Measurements from ENCODE around the gene WNT2B. TPM values are rescaled to one million over a fixed set of nuclear protein-coding genes. Genes with fewer than 3 reads are reported as not detected.

WNT2B gene
- total and polyA plus RNA-seq, 2 of the 8 experiments (the other 6 are each of a cell fraction or from before 2014, with no cell fraction given), result 0.33 to 2.0 TPM

GRCh38 chr1:112460615-112461014, 48.1 kb upstream of the WNT2B start:
- peaks cover 0 to 6% (median 3%) of the 10 kb centered on the region in 4 experiments; a peak in 5 of 7 replicates for H3K4me1 ChIP-seq (replicated peaks in 1 of 4; ENCODE audit: control insufficient read depth in 3 of 4, insufficient read depth in 4 of 4, low read length in 3 of 4)
- H2AFZ ChIP-seq (ENCODE audit: low read length), result no peak overlapping the region
- H3K9ac ChIP-seq (replicated peaks in 1 of 4; ENCODE audit: extremely low read depth in 1 of 4, low read depth in 3 of 4, low read length in 3 of 4), result no peak overlapping the region
- no peak overlapping the region for H2BK12ac ChIP-seq (ENCODE audit: low read depth, low read length)
- H4K5ac ChIP-seq (ENCODE audit: insufficient read length, low read depth, low read length), result no peak overlapping the region
- POLR2A ChIA-PET (ENCODE audit: partially characterized antibody), result no interaction called here
- no peak overlapping the region for H3K27ac ChIP-seq (ENCODE audit: low read depth, low read length)
- H3K9me3 ChIP-seq (ENCODE audit: insufficient read depth in 2 of 2, low read depth in 1 of 2, low read length in 1 of 2), result no peaks in the 10 kb centered on the region
- H2BK120ac ChIP-seq (replicated peaks; ENCODE audit: low read depth, low read length), result no peak overlapping the region
- no peak for FAIRE-seq
- H2AK5ac ChIP-seq (ENCODE audit: low read depth, low read length), result no peak overlapping the region
- H2BK20ac ChIP-seq (ENCODE audit: low read length), result no peak overlapping the region
- no peak for DNase-seq (ENCODE audit: low read depth in 1 of 2, low spot score in 2 of 2)
- CTCF ChIA-PET (ENCODE audit: partially characterized antibody), result interaction anchor here (0.8 to 7.9 kb wide), 3 partner anchors 8 to 154 kb away, joined by 4 to 80 read pairs (median 4); no protein-coding TSS in a partner anchor
- H3K27me3 ChIP-seq (replicated peaks in 1 of 4; ENCODE audit: control insufficient read depth in 3 of 4, extremely low read depth in 1 of 4, insufficient read depth in 3 of 4, low read length in 3 of 4), result peaks cover 0 to 5% (median 1%) of the 10 kb centered on the region in 4 experiments; a peak in 4 of 7 replicates
- H3K56ac ChIP-seq (replicated peaks; ENCODE audit: insufficient read length, low read depth, low read length), result no peak overlapping the region
- no peak overlapping the region for H3K14ac ChIP-seq (ENCODE audit: insufficient read length)
- TF ChIP-seq EP300 (IDR thresholded peaks at IDR 0.05; ENCODE audit: borderline replicate concordance in 1 of 2, low read depth in 2 of 2, low read length in 2 of 2) (no peak), SP4 (IDR thresholded peaks at IDR 0.05; ENCODE audit: low read length) (no peak), EGR1 (IDR thresholded peaks at IDR 0.05; ENCODE audit: borderline replicate concordance, low read depth, low read length) (no peak), BACH1 (IDR thresholded peaks at IDR 0.05; ENCODE audit: low read length) (no peak), SIX5 (IDR thresholded peaks at IDR 0.05; ENCODE audit: low read depth, low read length) (no peak), JUND (IDR thresholded peaks at IDR 0.05; ENCODE audit: low read length) (no peak), CBX8 (IDR thresholded peaks at IDR 0.05; ENCODE audit: borderline replicate concordance, low read depth, low read length) (no peak), USF2 (IDR thresholded peaks at IDR 0.05; ENCODE audit: low read length) (no peak), CHD1 (IDR thresholded peaks at IDR 0.05; ENCODE audit: low read depth, low read length) (no peak), TAF7 (optimal IDR thresholded peaks at IDR 0.05; ENCODE audit: borderline replicate concordance, low read depth, low read length) (no peak)
- H3K23me2 ChIP-seq (ENCODE audit: low read depth, low read length), result no peaks in the 10 kb centered on the region
- no peaks in the 10 kb centered on the region for H3K79me2 ChIP-seq (ENCODE audit: control insufficient read depth in 1 of 2, insufficient read depth in 2 of 2, low read length in 2 of 2)
- H3K79me1 ChIP-seq (ENCODE audit: low read depth, low read length), result no peaks in the 10 kb centered on the region; the same call in 1 of the 2 replicates
- H4K8ac ChIP-seq (ENCODE audit: extremely low read depth, insufficient read depth, low read length), result no peak overlapping the region
- no peak overlapping the region for H2BK5ac ChIP-seq (ENCODE audit: low read depth, low read length)
- H3K36me3 ChIP-seq (ENCODE audit: control insufficient read depth in 2 of 4, insufficient read depth in 4 of 4, low read length in 3 of 4), result peaks cover 6 to 25% (median 21%) of the 10 kb centered on the region in 4 experiments
- H4K91ac ChIP-seq (replicated peaks; ENCODE audit: insufficient read length, low read length), result no peak overlapping the region
- no peak overlapping the region for H3K4ac ChIP-seq (replicated peaks; ENCODE audit: insufficient read length, low read depth, low read length)
- no peak overlapping the region for H3K18ac ChIP-seq (ENCODE audit: extremely low read depth, low read length)
- H2BK15ac ChIP-seq (ENCODE audit: low read length), result no peak overlapping the region
- H3K4me2 ChIP-seq (ENCODE audit: insufficient read depth in 1 of 2, low read depth in 2 of 2, low read length in 2 of 2), result no peak overlapping the region
- peaks cover 0 to 3% of the 10 kb centered on the region in 2 experiments for H4K20me1 ChIP-seq (replicated peaks in 1 of 2; ENCODE audit: control insufficient read depth in 1 of 2, insufficient read depth in 2 of 2, low read length in 2 of 2)
- H3K23ac ChIP-seq (ENCODE audit: insufficient read length), result no peak overlapping the region
- 95% methylated on average over 2 of the region's 2 CpGs; no CpG with 5 or more reads in 1 of the 2 experiments for WGBS, 2 experiments (ENCODE audit: extremely low coverage in 1 of 2, insufficient coverage in 1 of 2, insufficient read length in 1 of 2, insufficient replicate concordance in 2 of 2, low coverage in 1 of 2, low lambda C conversion rate in 2 of 2, missing lambda C conversion rate in 1 of 2)
- no peak overlapping the region for H3K4me3 ChIP-seq (ENCODE audit: extremely low read depth in 1 of 4, insufficient read depth in 2 of 4, low read depth in 3 of 4, low read length in 4 of 4)
